Smooth muscle cell (in vitro differentiated cells): ENCODE measurements around the gene ZDHHC11B. TPM values are rescaled to one million over a fixed set of nuclear protein-coding genes. Genes with fewer than 3 reads are reported as not detected.

Source experiments
- DNase-seq: peaks from one replicate; lab custom pipeline; 2025; ENCODE audit not compliant: unreplicated experiment; lab: John Stamatoyannopoulos, UW
- H2AFZ ChIP-seq: fragments of 200-600 bp; sonication (generic); 2 replicates; pipeline ENCODE4 v1.6.0; 2016; ENCODE audit warnings: antibody characterized with exemption, low read depth, mild to moderate bottlenecking
- H3F3A ChIP-seq: fragments of 200-600 bp; sonication (generic); 2 replicates; pipeline ENCODE4 v1.6.0; 2017; ENCODE audit warnings: antibody characterized with exemption, low read depth
- H3K27ac ChIP-seq: fragments of 200-600 bp; sonication (generic); 2 replicates; pipeline ENCODE4 v1.5.1; 2016; ENCODE audit warnings: low read depth, mild to moderate bottlenecking
- H3K27me3 ChIP-seq: fragments of 200-600 bp; sonication (generic); 2 replicates; pipeline ENCODE4 v1.6.1; 2016; ENCODE audit warnings: low read depth, mild to moderate bottlenecking
- H3K36me3 ChIP-seq: fragments of 200-600 bp; sonication (generic); 2 replicates; pipeline ENCODE4 v1.5.1; 2016; ENCODE audit warnings: low read depth
- H3K4me1 ChIP-seq: fragments of 200-600 bp; sonication (generic); 2 replicates; pipeline ENCODE4 v1.5.1; 2016; ENCODE audit warnings: low read depth
- H3K4me2 ChIP-seq: fragments of 200-600 bp; sonication (generic); 2 replicates; pipeline ENCODE4 v1.6.0; 2016; ENCODE audit warnings: mild to moderate bottlenecking
- H3K4me3 ChIP-seq: fragments of 200-600 bp; sonication (generic); 2 replicates; pipeline ENCODE4 v1.5.1; 2016; ENCODE audit warnings: mild to moderate bottlenecking
- H3K79me2 ChIP-seq: fragments of 200-600 bp; sonication (generic); 2 replicates; pipeline ENCODE4 v1.6.0; 2016; ENCODE audit warnings: low read depth, mild to moderate bottlenecking
- H3K9ac ChIP-seq: fragments of 200-600 bp; sonication (generic); 2 replicates; pipeline ENCODE4 v1.6.0; 2016; ENCODE audit warnings: low read depth
- H3K9me3 ChIP-seq: fragments of 200-600 bp; sonication (generic); replicated peaks from 2 replicates; pipeline ENCODE4 v1.5.1; 2016; ENCODE audit warnings: low read depth
- H4K20me1 ChIP-seq: fragments of 200-600 bp; sonication (generic); 2 replicates; pipeline ENCODE4 v1.6.0; 2016; ENCODE audit warnings: low read depth
- CTCF ChIP-seq: fragments of 200-600 bp; sonication (generic); IDR thresholded peaks from 2 replicates; pipeline ENCODE4 v1.5.1; 2017; ENCODE audit warnings: borderline replicate concordance, mild to moderate bottlenecking, antibody characterized with exemption; ENCODE audit not compliant: insufficient read depth, poor library complexity, severe bottlenecking
- WGBS: methylation state at CpG from one replicate; pipeline ENCODE4 v1.1.7; 2016; ENCODE audit warnings: low lambda C conversion rate; 5-methylcytosine and 5-hydroxymethylcytosine counted together
- polyA plus RNA-seq: library from polyadenylated mRNA; unstranded; fragments of >200 nt; fragmentation: Nextera tagmentation; extraction: Ambion mirVana; gene quantifications from 2 replicates; pipeline ENCODE4 v1.2.1, GENCODE V29; 2016
- total RNA-seq: library from RNA; depleted of rRNA; stranded (reverse); fragments of >200 nt; gene quantifications from 2 replicates; pipeline ENCODE4 v1.2.3, GENCODE V29; 2014

ZDHHC11B gene
- total and polyA plus RNA-seq, 2 experiments from 2014 or later, result not detected

- H4K20me1 ChIP-seq, result no peaks in the 10 kb centered on the region
- no peaks in the 10 kb centered on the region for H3K79me2 ChIP-seq
- H3K4me2 ChIP-seq, result no peak overlapping the region
- no peaks in the 10 kb centered on the region for H3K36me3 ChIP-seq
- 83% methylated on average over 15 of the region's 15 CpGs for WGBS
- no peak for DNase-seq
- H3F3A ChIP-seq, result no peaks in the 10 kb centered on the region
- no peak overlapping the region for H2AFZ ChIP-seq
- H3K4me3 ChIP-seq, result no peak overlapping the region
- no peak overlapping the region for H3K9ac ChIP-seq
- no peaks in the 10 kb centered on the region for H3K9me3 ChIP-seq
- H3K27me3 ChIP-seq, result no peaks in the 10 kb centered on the region
- H3K27ac ChIP-seq, result no peak overlapping the region
- H3K4me1 ChIP-seq, result peaks cover 13% of the 10 kb centered on the region
- no peak for TF ChIP-seq CTCF
Measured at GRCh38 chr5:761059-761771, 23.3 kb downstream of the ZDHHC11B start.

DNA sequence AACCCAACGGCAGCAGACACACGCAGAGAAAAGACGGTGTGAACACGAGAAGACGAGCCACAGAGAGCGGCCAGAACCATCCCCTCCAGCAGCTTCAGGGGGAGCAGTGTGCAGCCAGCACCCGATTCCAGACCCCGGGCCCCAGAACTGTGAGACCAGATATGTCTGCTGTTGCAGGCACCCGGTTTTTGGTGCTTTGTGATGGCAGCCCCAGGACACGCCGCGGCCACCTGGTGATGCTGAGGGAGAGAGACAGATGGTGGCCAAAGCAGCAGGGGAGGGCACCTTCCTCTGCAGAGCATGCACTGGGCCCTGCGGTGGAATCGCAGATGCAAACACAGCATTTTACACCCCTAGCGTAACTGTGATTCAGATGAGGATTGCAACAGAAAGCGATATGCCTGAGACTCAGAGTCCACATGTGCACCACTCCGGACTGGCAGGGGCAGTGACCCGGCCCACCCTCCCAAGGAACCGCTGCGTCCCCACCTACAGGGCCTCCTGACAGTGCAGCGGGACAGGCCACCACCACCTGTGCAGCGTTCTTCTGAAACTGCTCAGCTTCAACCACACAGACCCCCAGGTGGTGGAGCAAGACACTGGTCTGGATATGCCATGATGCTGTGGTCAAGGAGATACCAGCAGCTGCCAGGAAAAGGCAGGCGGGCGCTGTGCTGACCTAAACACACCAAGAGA, 24.0 kb downstream of the ZDHHC11B start:
- WGBS, result 96% methylated on average over 24 of the region's 24 CpGs
- H3K79me2 ChIP-seq, result no peaks in the 10 kb centered on the region
- H3K27me3 ChIP-seq, result no peaks in the 10 kb centered on the region
- H3K36me3 ChIP-seq, result no peaks in the 10 kb centered on the region
- H3K27ac ChIP-seq, result no peak overlapping the region
- TF ChIP-seq CTCF, result no peak
- no peaks in the 10 kb centered on the region for H4K20me1 ChIP-seq
- no peaks in the 10 kb centered on the region for H3F3A ChIP-seq
- no peak overlapping the region for H3K4me3 ChIP-seq
- peaks cover 13% of the 10 kb centered on the region for H3K4me1 ChIP-seq
- no peak overlapping the region for H2AFZ ChIP-seq
- DNase-seq, result no peak
- H3K9me3 ChIP-seq, result no peaks in the 10 kb centered on the region
- no peak overlapping the region for H3K9ac ChIP-seq
- no peak overlapping the region for H3K4me2 ChIP-seq

- no peak for DNase-seq
- H3K4me1 ChIP-seq, result peaks cover 13% of the 10 kb centered on the region
Measured at GRCh38 chr5:759781-760362, 24.7 kb downstream of the ZDHHC11B start.

More at GRCh38 chr5:759781-760362, 24.7 kb downstream of the ZDHHC11B start:
- Histone ChIP-seq H4K20me1 (no peaks in the 10 kb centered on the region), H3K4me2 (no peak overlapping the region), H3K9me3 (no peaks in the 10 kb centered on the region), H3K4me3 (no peak overlapping the region), H3K27ac (no peak overlapping the region), H3K9ac (no peak overlapping the region), H3F3A (no peaks in the 10 kb centered on the region), H3K27me3 (no peaks in the 10 kb centered on the region), H3K79me2 (no peaks in the 10 kb centered on the region), H2AFZ (no peak overlapping the region), H3K36me3 (no peaks in the 10 kb centered on the region)
- TF ChIP-seq CTCF, result no peak
- WGBS, result 93% methylated on average over 22 of the region's 22 CpGs
